GM11168 (cell line): Measurements from ENCODE around the gene ADAM10.
"Not testable (repeated sequence)": the region's sequence is repeated elsewhere in the genome, so short reads cannot be mapped to it uniquely, and the experiment has no call there.

Experiments used
- in situ Hi-C: fragments of 300-500 bp; cut with MboI; formaldehyde crosslinking; loops from one replicate; pipeline ENCODE4 v1.12.0; 2022; ENCODE audit warnings: low sequenced_read_pairs; ENCODE audit not compliant: unreplicated experiment

Gene ADAM10

GRCh38 chr15:58749532-58750337, at the start of gene ADAM10:
TSS of gene ADAM10 (minus strand) at chr15:58749707. CDS start at chr15:58749534, 173 bp downstream.
- in situ Hi-C loops = loop anchor here (10.0 kb wide), 1 partner anchor 515 kb away; no protein-coding TSS in a partner anchor

- in situ Hi-C loops = no loop called here
Observed at GRCh38 chr15:58797505-58797904, 48.0 kb upstream of the ADAM10 start.

- in situ Hi-C loops = no loop called here
Observed at GRCh38 chr15:58795825-58796224, 46.3 kb upstream of the ADAM10 start.

- in situ Hi-C loops = no loop called here
Observed at GRCh38 chr15:58793862-58794261, 44.4 kb upstream of the ADAM10 start.

- in situ Hi-C loops = no loop called here
Observed at GRCh38 chr15:58788056-58788710, 38.7 kb upstream of the ADAM10 start.

- in situ Hi-C loops = no loop called here
Observed at GRCh38 chr15:58785355-58785754, 35.8 kb upstream of the ADAM10 start.

- in situ Hi-C loops = no loop called here
Observed at GRCh38 chr15:58779554-58779953, 30.0 kb upstream of the ADAM10 start.

GRCh38 chr15:58777107-58777506, 27.6 kb upstream of the ADAM10 start:
- in situ Hi-C loops = no loop called here

- in situ Hi-C loops = no loop called here
Observed at GRCh38 chr15:58775402-58775801, 25.9 kb upstream of the ADAM10 start.

GRCh38 chr15:58773024-58773423, 23.5 kb upstream of the ADAM10 start:
- in situ Hi-C loops = no loop called here

- in situ Hi-C loops = no loop called here
Observed at GRCh38 chr15:58771621-58772250, 22.2 kb upstream of the ADAM10 start.

- in situ Hi-C loops = no loop called here
Observed at GRCh38 chr15:58770857-58771620, 21.5 kb upstream of the ADAM10 start, which contains the start of gene MINDY2. TSS of gene MINDY2 (plus strand) at chr15:58771302. CDS start at chr15:58771396, 94 bp downstream.

- in situ Hi-C loops = no loop called here
Observed at GRCh38 chr15:58770519-58770856, 21.0 kb upstream of the ADAM10 start.

- in situ Hi-C loops = not testable (repeated sequence)
Observed at GRCh38 chr15:58768601-58769004, 19.1 kb upstream of the ADAM10 start.

GRCh38 chr15:58766290-58766689, 16.8 kb upstream of the ADAM10 start:
- in situ Hi-C loops = no loop called here

GRCh38 chr15:58764468-58764867, 15.0 kb upstream of the ADAM10 start:
- in situ Hi-C loops = no loop called here

- in situ Hi-C loops = no loop called here
Observed at GRCh38 chr15:58762731-58763130, 13.2 kb upstream of the ADAM10 start.

GRCh38 chr15:58762285-58762684, 12.8 kb upstream of the ADAM10 start:
- in situ Hi-C loops = no loop called here

- in situ Hi-C loops = no loop called here
Observed at GRCh38 chr15:58761010-58761388, 11.5 kb upstream of the ADAM10 start.

GRCh38 chr15:58760385-58761009, 11.0 kb upstream of the ADAM10 start:
- in situ Hi-C loops = no loop called here
